GM18526 (cell line): ENCODE measurements around the gene MYOG.

Experiments used
- POLR2A ChIP-seq: IDR thresholded peaks from 3 replicates; pipeline ENCODE4 v1.6.1; 2011; ENCODE audit not compliant: insufficient read length; ENCODE audit errors: extremely low read depth

MYOG gene

GRCh38 chr1:203039609-203040512 lies 46.0 kb downstream of the MYOG start:
- no peak for TF ChIP-seq POLR2A

GRCh38 chr1:203038891-203039608 lies 46.8 kb downstream of the MYOG start:
- TF ChIP-seq POLR2A = no peak

- no peak for TF ChIP-seq POLR2A
Measured at GRCh38 chr1:203038217-203038741, 47.5 kb downstream of the MYOG start.

DNA sequence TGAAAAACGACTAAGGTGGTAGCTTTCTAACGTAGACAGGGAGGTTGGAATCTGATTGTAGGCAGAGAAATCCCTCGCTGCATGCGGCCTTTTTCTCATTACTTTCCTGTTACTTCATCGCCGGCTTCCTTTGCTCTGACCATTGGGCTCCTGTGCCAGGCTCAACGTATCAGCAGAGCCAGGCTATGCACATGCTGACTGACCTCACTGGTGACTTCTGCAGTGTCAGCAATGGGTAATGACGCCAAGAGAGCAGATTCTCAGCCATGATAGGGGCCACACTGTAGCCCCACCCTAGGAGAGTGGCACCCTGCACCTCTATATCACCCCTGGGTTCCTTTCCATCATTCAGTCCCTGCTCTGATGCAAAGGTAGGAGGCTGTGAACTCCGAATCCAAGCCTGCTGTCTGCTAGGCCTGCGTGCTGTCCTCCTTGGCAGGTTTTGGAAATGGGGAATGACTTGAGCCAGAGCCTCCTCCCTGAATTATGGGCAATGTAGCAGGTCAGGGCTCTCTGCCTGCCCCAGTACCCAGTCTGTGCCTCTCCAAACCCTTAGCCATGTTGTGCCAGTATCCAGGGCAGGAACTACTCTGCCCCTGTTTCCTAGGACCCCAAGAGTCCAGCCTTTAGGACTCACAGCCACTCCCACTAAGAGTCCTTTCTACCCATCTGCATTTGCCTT lies 48.2 kb downstream of the MYOG start:
- no peak for TF ChIP-seq POLR2A

GRCh38 chr1:203036537-203036936 lies 49.3 kb downstream of the MYOG start:
- no peak for TF ChIP-seq POLR2A

DNA sequence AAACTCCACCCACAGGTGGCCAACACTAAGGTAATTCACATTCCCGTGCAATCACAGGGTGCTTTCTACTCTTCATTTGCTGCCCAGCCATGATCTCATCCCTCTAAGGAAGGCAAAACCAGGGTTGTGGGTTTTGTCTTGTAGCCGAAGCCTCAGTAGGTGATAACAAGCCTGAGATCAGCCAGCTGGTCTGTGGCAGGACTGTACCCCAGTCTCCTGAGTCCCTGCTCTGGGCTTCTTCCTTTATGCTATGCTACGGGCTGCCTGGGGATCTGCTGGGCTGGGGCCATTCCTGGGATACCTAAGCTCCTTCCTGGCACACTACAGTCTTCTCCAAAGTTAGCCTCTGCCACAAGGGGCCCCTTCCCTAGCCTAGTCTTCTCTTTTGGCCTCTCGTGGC lies 49.7 kb downstream of the MYOG start:
- TF ChIP-seq POLR2A = no peak

- no peak for TF ChIP-seq POLR2A
Measured at GRCh38 chr1:203035111-203036000, 50.5 kb downstream of the MYOG start.

- TF ChIP-seq POLR2A = no peak
Measured at GRCh38 chr1:203034422-203035110, 51.2 kb downstream of the MYOG start.

DNA sequence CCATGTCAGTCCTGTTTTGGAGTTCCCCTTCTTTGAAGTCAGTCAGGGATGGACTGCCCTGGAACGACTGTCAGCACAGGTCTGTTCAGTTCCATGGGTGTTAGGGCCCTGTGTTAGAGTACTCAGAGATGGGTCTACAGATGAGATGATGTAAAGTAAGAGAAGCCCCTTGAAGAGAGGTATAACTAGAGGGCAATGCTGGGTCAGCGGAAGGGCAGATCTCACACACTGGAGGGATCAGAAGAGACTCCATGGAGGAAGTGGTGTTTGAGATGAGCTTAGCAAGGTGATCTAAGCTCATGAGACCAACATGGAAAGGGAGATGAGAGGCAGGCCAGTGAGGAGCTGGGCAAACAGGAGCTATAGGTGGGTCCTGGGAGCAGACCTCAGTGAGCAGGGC lies 51.9 kb downstream of the MYOG start:
- no peak for TF ChIP-seq POLR2A

- no peak for TF ChIP-seq POLR2A
Measured at GRCh38 chr1:203033287-203033686, 52.5 kb downstream of the MYOG start.
